Measurements from ENCODE around the gene HMCN2.

Gene HMCN2

GRCh38 chr9:130468566-130468965 is 203.0 kb downstream of the HMCN2 start:
- FAIRE-seq (no peak), DNase-seq (ENCODE audit: insufficient read length, low spot score) (no peak)
- TF ChIP-seq POLR2A (IDR thresholded peaks at IDR 0.05; ENCODE audit: low read depth, low read length), result no peak

DNA sequence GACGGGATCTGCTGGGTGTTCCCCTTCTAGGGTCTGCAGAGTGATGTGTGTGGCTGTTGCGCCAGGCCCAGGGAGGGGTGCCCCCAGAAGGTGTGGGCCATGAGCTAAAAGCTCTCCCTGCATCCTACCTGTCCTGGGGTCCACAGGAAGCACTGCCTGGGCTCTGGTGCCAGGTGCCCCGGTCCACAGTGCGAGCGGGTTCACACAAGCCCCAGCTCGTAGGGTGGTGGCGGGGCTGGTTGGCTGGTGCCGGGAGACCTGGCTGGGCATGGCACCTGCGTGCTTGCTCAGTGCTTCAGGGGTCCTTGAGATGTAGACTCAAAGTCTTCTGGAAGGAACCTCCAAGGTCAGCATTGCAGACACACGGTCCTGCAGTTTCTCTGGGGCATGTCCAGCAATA is 204.7 kb downstream of the HMCN2 start:
- TF ChIP-seq POLR2A (IDR thresholded peaks at IDR 0.05; ENCODE audit: low read depth, low read length), result no peak
- DNase-seq (ENCODE audit: insufficient read length, low spot score) (no peak), FAIRE-seq (no peak)

DNA sequence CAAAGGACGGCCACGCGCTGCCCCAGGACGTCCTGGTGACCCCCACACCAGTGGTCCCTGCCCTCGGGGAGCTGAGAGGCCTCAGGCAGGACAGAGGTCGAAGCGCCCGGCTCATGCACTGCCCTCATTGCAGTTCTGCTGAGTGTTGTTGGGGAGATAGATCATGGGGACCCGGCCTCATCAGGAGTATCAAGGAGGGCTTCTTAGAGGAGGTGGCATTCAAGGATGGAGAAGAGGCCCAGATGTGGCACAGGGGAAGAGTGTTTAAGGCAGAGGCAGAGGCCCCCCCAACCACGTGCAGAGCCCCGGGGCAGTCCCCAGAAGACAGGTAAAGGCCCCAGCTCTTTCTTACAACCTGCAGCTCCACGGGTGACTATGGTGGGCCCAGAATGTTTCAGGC is 205.4 kb downstream of the HMCN2 start:
- no peak for TF ChIP-seq POLR2A (IDR thresholded peaks at IDR 0.05; ENCODE audit: low read depth, low read length)
- DNase-seq (ENCODE audit: insufficient read length, low spot score) (no peak), FAIRE-seq (no peak)

DNA sequence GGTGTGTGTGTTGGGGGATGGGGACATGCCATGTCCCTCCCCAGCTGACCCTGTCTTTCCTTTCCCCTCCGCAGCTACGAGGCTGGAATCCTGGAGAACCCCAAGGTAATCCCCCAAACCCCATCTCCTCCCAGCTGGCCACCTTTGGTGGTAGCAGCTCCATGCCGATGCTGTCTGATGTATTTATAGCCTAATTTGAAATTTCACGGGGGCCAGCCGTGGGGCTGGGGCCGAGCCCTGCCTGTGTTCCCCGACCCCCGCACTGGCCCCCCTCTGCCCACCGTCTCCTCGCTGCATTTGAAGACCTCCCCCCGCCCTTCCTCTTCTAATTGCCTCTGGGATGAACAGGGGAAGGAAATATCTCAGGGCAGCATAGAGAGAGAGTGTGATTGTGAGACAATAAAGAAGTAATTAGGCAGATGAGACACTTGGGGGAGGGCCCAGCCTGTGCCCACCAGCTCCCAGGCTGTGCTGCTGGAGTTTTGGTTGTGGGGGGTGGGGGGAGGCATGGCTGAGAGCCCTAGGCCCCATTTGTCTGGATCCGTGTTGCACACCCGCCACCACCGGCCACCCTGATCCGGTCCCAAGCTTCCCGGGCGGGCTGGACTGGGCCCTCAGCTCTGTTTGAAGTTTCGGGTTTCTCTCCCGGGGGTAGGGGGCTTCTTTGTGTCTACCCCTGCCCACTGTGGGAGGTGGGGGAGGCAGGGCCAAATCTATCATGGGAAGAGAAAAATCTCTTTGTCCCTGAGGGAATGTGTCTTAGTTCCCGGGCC is 206.0 kb downstream of the HMCN2 start:
- TF ChIP-seq POLR2A (IDR thresholded peaks at IDR 0.05; ENCODE audit: low read depth, low read length), result no peak
- DNase-seq (ENCODE audit: insufficient read length, low spot score), result no peak
- FAIRE-seq, result no peak

DNA sequence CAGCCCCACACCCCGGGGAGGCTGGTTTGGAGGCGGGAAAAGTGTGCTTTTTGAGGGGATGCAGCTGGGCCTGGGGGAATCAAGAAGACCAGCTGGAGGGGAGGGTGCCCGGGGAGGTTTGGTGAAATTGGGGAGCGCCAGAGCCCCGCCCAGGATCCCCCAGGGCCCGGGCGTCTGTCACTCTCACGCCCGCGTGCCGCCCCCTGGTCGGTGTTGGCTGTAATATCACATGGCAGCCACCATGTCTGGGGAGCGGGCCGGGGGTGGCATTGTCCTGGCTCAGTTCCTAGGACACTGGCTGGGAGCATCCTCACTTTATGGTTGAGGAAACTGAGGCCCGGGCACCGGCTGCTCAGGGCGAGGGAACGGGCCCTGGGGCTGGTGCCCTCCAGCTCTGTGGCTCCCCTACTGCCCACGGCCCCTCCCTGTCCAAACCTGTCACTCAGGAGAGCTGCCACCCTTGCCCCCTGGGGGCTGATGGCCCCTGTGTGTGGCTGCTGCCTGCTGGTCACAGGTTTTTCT is 206.7 kb downstream of the HMCN2 start:
- TF ChIP-seq POLR2A (IDR thresholded peaks at IDR 0.05; ENCODE audit: low read depth, low read length), result no peak
- FAIRE-seq (no peak), DNase-seq (ENCODE audit: insufficient read length, low spot score) (no peak)

- TF ChIP-seq POLR2A (IDR thresholded peaks at IDR 0.05; ENCODE audit: low read depth, low read length), result no peak
- no peak for DNase-seq (ENCODE audit: insufficient read length, low spot score)
- no peak for FAIRE-seq
Measured at GRCh38 chr9:130473009-130473408, 207.4 kb downstream of the HMCN2 start.

DNA sequence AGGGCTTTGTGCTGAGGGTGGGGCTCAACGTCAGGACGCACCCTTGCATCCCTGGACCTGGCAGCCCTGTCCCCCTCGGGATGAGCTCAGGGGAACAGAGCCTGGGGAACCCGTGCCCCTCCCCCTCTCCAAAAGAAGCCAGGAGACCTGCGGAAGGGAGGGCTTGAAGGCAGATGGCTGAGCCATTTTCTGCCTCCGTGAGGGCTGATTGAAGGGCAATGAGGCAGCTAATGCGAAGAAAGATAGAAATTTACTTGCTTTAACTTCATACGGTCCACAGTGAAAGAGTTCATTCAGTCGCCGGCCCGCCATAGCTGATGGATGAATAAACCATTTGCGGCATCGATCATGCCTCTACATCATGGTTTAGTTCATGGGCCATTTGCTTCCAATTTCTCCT is 208.0 kb downstream of the HMCN2 start:
- DNase-seq (ENCODE audit: insufficient read length, low spot score) (no peak), FAIRE-seq (no peak)
- no peak for TF ChIP-seq POLR2A (IDR thresholded peaks at IDR 0.05; ENCODE audit: low read depth, low read length)

DNA sequence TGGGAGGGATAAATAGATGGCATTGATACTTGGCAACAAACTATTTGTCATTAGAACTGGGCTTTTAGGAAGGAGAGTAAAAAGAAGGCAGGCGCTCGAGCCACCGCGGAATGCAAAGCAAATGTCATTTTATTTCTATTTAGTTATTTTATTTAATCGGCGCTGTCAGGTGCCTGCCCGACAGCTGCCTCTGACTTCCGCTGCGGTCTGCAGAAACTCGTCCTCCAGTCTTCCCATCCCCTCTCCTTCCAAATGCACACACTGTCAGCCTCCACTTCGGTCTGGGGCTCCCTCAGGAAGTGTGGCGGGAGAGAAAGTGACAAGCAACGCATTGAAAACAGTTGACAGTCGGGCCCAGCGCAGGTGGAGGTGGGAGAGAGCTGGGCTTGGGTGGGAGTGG is 208.5 kb downstream of the HMCN2 start:
- DNase-seq (ENCODE audit: insufficient read length, low spot score) (no peak), FAIRE-seq (no peak)
- TF ChIP-seq POLR2A (IDR thresholded peaks at IDR 0.05; ENCODE audit: low read depth, low read length), result no peak

- no peak for TF ChIP-seq POLR2A (IDR thresholded peaks at IDR 0.05; ENCODE audit: low read depth, low read length)
- DNase-seq (ENCODE audit: insufficient read length, low spot score) (no peak), FAIRE-seq (no peak)
Measured at GRCh38 chr9:130476151-130476730, 210.7 kb downstream of the HMCN2 start.

- FAIRE-seq (no peak), DNase-seq (ENCODE audit: insufficient read length, low spot score) (no peak)
Measured at GRCh38 chr9:130477564-130477963, 212.0 kb downstream of the HMCN2 start.

DNA sequence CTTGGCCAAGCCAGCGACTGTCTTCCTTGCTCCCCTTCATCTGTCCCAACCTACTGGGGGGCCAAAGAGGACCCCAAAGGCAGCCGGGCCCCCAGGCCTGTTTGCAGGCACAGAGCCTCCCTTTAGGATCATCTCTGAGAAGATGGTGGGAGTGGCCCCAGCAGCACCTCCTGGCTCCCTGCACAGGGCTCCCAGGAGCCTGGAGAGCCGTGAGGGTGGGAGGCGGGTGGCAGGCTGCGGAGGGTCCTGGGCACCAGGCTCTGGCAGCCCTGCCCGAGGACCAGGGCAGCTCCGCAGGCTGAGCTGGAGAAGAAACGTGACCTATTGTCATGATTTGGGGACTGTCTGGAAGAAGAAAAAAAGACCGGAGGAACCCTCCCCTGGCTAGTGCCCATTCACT is 212.6 kb downstream of the HMCN2 start:
- DNase-seq (ENCODE audit: insufficient read length, low spot score) (no peak), FAIRE-seq (no peak)
- no peak for TF ChIP-seq POLR2A (IDR thresholded peaks at IDR 0.05; ENCODE audit: low read depth, low read length)

More at GRCh38 chr9:130477564-130477963, 212.0 kb downstream of the HMCN2 start:
- no peak for TF ChIP-seq POLR2A (IDR thresholded peaks at IDR 0.05; ENCODE audit: low read depth, low read length)

DNA sequence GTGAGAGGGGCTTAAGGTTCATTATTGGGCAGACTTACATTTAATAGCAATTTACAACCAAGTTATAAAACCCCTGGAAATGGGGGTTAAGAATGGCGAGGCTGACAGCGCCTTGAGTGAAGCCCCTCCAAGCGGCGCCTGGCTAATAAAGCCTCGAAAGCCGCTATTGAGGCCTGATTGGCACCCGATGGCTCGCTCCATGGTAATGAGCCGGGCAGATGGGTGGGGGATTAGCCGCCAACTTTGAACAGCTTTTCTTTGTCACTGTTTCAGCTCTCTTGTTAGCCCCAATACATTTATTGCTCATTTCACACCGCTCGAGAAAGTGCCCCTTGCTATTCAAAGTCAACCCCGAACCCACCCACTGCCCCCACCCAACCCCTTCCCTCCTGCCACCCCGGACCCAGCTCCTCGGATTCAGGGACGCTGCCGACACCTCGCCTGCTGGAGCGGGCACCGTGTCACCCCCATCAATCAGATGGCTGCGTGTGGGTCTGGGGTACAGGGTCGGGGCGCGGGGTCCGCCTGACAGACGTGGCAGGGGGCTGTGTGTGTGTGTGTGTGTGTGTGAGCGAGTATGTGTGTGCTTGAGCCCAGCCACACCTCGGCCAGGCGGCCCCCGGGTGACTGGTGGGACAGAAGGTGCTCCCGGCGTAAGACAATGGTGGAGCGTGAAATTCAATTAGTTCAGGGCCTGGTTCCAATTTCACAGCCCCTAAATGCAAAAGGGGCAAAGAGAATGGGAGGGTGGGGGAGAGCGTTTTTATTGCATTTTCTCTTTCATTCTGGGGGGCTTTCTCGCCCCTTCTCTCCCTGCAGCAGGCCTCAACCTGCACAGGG is 213.4 kb downstream of the HMCN2 start:
- FAIRE-seq (no peak), DNase-seq (ENCODE audit: insufficient read length, low spot score) (no peak)
- TF ChIP-seq POLR2A (IDR thresholded peaks at IDR 0.05; ENCODE audit: low read depth, low read length), result no peak

- FAIRE-seq, result no peak
- no peak for DNase-seq (ENCODE audit: insufficient read length, low spot score)
- no peak for TF ChIP-seq POLR2A (IDR thresholded peaks at IDR 0.05; ENCODE audit: low read depth, low read length)
Measured at GRCh38 chr9:130479587-130479986, 214.0 kb downstream of the HMCN2 start.

- TF ChIP-seq POLR2A (IDR thresholded peaks at IDR 0.05; ENCODE audit: low read depth, low read length), result no peak
- DNase-seq (ENCODE audit: insufficient read length, low spot score), result no peak
- no peak for FAIRE-seq
Measured at GRCh38 chr9:130480673-130481072, 215.1 kb downstream of the HMCN2 start.

All from H54 (cell line).